HL-60 (cell line): ENCODE measurements around the gene TMEM132D.

Experiments used
- GABPA ChIP-seq: IDR thresholded peaks from 2 replicates; pipeline ENCODE4 v1.6.1; 2012; ENCODE audit warnings: low read depth
- POLR2AphosphoS5 ChIP-seq: IDR thresholded peaks from 2 replicates; pipeline ENCODE4 v1.6.1; 2012; ENCODE audit warnings: low read depth
- TF ChIP-seq, protein P1 (sequence below): IDR thresholded peaks from one replicate; pipeline ENCODE4 v1.5.1; 2011; ENCODE audit warnings: low read length, control low read depth, inconsistent platforms; ENCODE audit not compliant: insufficient read depth
- TF ChIP-seq, protein P2 (sequence below): IDR thresholded peaks from 2 replicates; pipeline ENCODE4 v1.6.1; 2012; ENCODE audit warnings: low read depth; ENCODE audit not compliant: insufficient replicate concordance

DNA sequence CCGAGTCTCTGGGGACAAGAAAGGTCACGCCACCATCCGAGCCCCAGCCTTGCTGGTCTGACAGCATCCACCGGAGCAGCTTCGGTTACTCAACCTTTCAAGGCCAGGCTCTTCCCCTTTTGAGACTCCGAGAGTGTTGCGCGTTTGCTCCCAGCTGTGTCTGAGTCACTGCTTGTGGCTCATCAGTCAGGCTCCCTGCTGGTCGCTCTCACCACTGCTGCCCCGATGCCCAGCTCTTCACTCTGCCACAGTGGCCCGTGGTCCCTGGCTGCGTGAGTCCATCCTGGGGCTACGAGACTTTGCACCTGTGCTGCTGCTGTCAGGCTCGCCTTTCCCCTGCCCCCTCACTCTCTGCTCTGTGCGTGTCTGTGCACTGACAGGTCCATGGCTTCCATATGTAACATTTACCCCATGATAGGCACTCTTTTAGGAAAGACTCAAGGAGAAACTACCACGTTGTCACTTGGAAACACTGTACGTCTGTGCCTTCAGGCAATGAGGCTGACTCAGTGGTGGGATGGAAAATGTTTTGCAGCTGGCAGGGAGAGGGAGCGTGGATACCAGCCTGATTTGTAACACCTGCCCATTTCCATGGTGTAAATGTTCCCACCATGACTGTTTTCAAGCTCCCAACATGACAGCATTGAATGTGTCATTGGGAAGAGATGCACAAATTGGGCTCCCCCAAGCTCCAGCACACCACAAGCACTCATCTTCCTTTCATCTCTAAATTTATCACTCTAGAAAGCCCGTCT lies 350.7 kb downstream of the TMEM132D start:
- TF ChIP-seq POLR2AphosphoS5 (no peak), GABPA (no peak)
- TF ChIP-seq, protein P1, sequence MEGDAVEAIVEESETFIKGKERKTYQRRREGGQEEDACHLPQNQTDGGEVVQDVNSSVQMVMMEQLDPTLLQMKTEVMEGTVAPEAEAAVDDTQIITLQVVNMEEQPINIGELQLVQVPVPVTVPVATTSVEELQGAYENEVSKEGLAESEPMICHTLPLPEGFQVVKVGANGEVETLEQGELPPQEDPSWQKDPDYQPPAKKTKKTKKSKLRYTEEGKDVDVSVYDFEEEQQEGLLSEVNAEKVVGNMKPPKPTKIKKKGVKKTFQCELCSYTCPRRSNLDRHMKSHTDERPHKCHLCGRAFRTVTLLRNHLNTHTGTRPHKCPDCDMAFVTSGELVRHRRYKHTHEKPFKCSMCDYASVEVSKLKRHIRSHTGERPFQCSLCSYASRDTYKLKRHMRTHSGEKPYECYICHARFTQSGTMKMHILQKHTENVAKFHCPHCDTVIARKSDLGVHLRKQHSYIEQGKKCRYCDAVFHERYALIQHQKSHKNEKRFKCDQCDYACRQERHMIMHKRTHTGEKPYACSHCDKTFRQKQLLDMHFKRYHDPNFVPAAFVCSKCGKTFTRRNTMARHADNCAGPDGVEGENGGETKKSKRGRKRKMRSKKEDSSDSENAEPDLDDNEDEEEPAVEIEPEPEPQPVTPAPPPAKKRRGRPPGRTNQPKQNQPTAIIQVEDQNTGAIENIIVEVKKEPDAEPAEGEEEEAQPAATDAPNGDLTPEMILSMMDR, result no peak
- TF ChIP-seq, protein P2, sequence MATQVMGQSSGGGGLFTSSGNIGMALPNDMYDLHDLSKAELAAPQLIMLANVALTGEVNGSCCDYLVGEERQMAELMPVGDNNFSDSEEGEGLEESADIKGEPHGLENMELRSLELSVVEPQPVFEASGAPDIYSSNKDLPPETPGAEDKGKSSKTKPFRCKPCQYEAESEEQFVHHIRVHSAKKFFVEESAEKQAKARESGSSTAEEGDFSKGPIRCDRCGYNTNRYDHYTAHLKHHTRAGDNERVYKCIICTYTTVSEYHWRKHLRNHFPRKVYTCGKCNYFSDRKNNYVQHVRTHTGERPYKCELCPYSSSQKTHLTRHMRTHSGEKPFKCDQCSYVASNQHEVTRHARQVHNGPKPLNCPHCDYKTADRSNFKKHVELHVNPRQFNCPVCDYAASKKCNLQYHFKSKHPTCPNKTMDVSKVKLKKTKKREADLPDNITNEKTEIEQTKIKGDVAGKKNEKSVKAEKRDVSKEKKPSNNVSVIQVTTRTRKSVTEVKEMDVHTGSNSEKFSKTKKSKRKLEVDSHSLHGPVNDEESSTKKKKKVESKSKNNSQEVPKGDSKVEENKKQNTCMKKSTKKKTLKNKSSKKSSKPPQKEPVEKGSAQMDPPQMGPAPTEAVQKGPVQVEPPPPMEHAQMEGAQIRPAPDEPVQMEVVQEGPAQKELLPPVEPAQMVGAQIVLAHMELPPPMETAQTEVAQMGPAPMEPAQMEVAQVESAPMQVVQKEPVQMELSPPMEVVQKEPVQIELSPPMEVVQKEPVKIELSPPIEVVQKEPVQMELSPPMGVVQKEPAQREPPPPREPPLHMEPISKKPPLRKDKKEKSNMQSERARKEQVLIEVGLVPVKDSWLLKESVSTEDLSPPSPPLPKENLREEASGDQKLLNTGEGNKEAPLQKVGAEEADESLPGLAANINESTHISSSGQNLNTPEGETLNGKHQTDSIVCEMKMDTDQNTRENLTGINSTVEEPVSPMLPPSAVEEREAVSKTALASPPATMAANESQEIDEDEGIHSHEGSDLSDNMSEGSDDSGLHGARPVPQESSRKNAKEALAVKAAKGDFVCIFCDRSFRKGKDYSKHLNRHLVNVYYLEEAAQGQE, result no peak
